ENCODE results near the gene SLC39A10. TPM values are rescaled to one million over a fixed set of nuclear protein-coding genes. Genes with fewer than 3 reads are reported as not detected.

SLC39A10 gene
- total and polyA plus RNA-seq, 10 of the 15 experiments (the other 5 are each of a cell fraction or from before 2014, with no cell fraction given) = 2.0 to 23.6 (median 7.9) TPM

GRCh38 chr2:195608768-195609454 lies 48.1 kb upstream of the SLC39A10 start:
- Histone ChIP-seq H3K9me3 (replicated peaks; ENCODE audit: control insufficient read depth, insufficient read depth, low read length) (no peaks in the 10 kb centered on the region), H3K27me3 (replicated peaks in 1 of 2; ENCODE audit: control insufficient read depth in 2 of 2, insufficient read depth in 2 of 2, low read length in 1 of 2) (no peaks in the 10 kb centered on the region), H2AFZ (ENCODE audit: control insufficient read depth, low read depth, low read length) (no peak overlapping the region), H4K20me1 (ENCODE audit: control insufficient read depth, insufficient read depth) (no peaks in the 10 kb centered on the region), H3K27ac (ENCODE audit: control insufficient read depth, insufficient read depth) (no peak overlapping the region), H3K4me1 (ENCODE audit: control insufficient read depth, insufficient read depth, low read length) (no peaks in the 10 kb centered on the region), H3K36me3 (ENCODE audit: control insufficient read depth in 2 of 2, insufficient read depth in 2 of 2, low read length in 1 of 2) (no peaks in the 10 kb centered on the region), H3K4me3 (no peak overlapping the region), H3K79me2 (ENCODE audit: control insufficient read depth, insufficient read depth, low read length) (no peaks in the 10 kb centered on the region), H3K4me2 (ENCODE audit: control insufficient read depth, insufficient read depth) (no peak overlapping the region), H3K9ac (ENCODE audit: control insufficient read depth, insufficient read depth, low read length) (no peak overlapping the region)
- FAIRE-seq (no peak), ATAC-seq (no peak), DNase-seq (ENCODE audit: low read depth, low spot score) (no peak)
- RAD21 ChIA-PET (ENCODE audit: unreplicated experiment) = interaction anchor here (0.7 to 1.4 kb wide), 2 partner anchors 33 to 34 kb away, joined by 3 read pairs; no protein-coding TSS in a partner anchor
- intact Hi-C loops (cut with micrococcal nuclease; ENCODE audit: unreplicated experiment) = no loop called here
- CTCF ChIA-PET = interaction anchor here (0.8 kb wide), 1 partner anchor 14 kb away, joined by 3 read pairs; no protein-coding TSS in a partner anchor
- BruUV-seq (replicated peaks) = no TSS peak
- POLR2A ChIA-PET = interaction anchor here (1.0 kb wide), 1 partner anchor 17 kb away, joined by 3 read pairs; no protein-coding TSS in a partner anchor
- in situ Hi-C loops (cut with MboI) = no loop called here
- TF ChIP-seq EGR1 (IDR thresholded peaks at IDR 0.05; ENCODE audit: borderline replicate concordance in 1 of 2, low read depth in 2 of 2, low read length in 2 of 2) (no peak), DPF2 (IDR thresholded peaks at IDR 0.05) (no peak), WRNIP1 (IDR thresholded peaks at IDR 0.05; ENCODE audit: borderline replicate concordance, low read depth, low read length) (no peak), CEBPZ (IDR thresholded peaks at IDR 0.05; ENCODE audit: low read depth, low read length) (no peak), KDM1A (IDR thresholded peaks at IDR 0.05; ENCODE audit: borderline replicate concordance) (no peak), ATF7 (IDR thresholded peaks at IDR 0.05; ENCODE audit: low read depth) (no peak), NR2F1 (conservative IDR thresholded peaks at IDR 0.05) (no peak)
- SMC1A ChIA-PET (ENCODE audit: uncharacterized antibody, unreplicated experiment) = interaction anchor here (0.7 to 1.3 kb wide), 5 partner anchors 12 to 32 kb away, joined by 3 to 8 read pairs (median 3); no protein-coding TSS in a partner anchor
- WGBS (ENCODE audit: insufficient coverage, insufficient replicate concordance, low lambda C conversion rate, missing lambda C conversion rate) = 53% methylated on average over 7 of the region's 7 CpGs

All from GM12878 (cell line).